ENCODE measurements around the gene COG3.

The COG3 gene

DNA sequence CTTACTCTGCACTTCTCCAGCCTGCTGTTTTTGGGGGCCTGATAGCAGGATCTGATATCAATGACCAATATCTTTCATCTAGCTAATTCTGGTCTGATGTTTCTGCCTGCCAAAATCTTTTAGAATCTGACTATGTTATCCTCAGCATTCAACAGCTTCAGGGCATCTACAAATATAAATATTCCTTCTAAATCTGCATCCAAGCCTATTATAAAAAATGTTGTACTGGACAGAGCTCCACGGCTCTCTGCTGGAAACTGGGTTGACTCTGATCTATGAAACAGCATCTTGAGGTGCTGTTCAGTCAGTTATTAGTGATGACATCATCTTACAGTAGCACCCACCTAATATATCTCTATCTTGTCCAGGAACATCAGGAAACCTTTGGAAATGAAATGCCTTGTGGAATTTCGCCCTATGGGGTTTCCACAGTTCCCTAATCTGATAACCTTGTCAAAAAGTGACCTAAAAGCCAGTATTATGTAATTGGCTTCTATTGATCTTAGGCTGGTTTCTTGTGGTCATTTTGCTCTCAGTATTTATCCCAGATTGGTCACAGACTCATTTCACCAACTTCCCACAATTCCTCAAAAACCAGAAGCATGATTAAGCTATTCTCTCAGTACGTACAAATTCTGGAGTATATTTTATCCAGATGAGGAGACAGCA is 117.8 kb downstream of the COG3 start:
- TF ChIP-seq, protein P1, sequence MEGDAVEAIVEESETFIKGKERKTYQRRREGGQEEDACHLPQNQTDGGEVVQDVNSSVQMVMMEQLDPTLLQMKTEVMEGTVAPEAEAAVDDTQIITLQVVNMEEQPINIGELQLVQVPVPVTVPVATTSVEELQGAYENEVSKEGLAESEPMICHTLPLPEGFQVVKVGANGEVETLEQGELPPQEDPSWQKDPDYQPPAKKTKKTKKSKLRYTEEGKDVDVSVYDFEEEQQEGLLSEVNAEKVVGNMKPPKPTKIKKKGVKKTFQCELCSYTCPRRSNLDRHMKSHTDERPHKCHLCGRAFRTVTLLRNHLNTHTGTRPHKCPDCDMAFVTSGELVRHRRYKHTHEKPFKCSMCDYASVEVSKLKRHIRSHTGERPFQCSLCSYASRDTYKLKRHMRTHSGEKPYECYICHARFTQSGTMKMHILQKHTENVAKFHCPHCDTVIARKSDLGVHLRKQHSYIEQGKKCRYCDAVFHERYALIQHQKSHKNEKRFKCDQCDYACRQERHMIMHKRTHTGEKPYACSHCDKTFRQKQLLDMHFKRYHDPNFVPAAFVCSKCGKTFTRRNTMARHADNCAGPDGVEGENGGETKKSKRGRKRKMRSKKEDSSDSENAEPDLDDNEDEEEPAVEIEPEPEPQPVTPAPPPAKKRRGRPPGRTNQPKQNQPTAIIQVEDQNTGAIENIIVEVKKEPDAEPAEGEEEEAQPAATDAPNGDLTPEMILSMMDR (IDR thresholded peaks at IDR 0.05; ENCODE audit: extremely low read depth, missing control alignments), result no peak
- DNase-seq (ENCODE audit: low spot score), result no peak

DNA sequence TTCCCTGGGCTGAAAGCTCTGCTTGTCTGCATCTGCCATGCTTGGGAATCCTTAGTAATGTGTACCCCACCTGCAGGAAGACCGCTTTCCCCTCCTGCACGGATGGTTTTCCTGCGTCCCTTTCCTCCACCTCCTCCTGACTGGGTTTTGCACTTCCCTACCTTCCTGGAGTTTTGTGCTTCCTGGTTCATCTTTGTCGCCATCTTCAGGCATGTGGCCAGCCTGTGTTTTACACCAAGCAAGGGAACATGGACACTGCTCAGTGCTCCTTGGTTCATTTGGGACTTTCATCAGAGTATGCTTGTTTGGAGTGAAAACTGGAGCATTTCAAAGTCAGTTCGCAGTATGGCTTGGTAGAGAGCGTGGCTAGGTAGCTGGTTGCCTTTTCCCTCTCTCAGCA is 120.1 kb downstream of the COG3 start:
- TF ChIP-seq, protein P1 (IDR thresholded peaks at IDR 0.05; ENCODE audit: extremely low read depth, missing control alignments), result no peak
- no peak for DNase-seq (ENCODE audit: low spot score)

Measured in GM20000 (cell line).